Stimulated activated CD8-positive, alpha-beta memory T cell treated with anti-CD3 and anti-CD28 coated beads, Interleukin-4, amount 100 ng/mL, for 1 hour (primary cell): ENCODE results near the gene NT5C3B.
A peak's percentile ranks its signal among the peaks of the same experiment; 100 is the strongest.
"Not testable (repeated sequence)": the region's sequence is repeated elsewhere in the genome, so short reads cannot be mapped to it uniquely, and the experiment has no call there.

ENCODE experiments used
- DNase-seq, 2 donors: peaks; one replicate each; pipeline ENCODE4 v3.0.0-alpha.2; 2020; ENCODE audit warnings: low read depth in 2 of 2, low spot score in 1 of 2

The NT5C3B gene

DNA sequence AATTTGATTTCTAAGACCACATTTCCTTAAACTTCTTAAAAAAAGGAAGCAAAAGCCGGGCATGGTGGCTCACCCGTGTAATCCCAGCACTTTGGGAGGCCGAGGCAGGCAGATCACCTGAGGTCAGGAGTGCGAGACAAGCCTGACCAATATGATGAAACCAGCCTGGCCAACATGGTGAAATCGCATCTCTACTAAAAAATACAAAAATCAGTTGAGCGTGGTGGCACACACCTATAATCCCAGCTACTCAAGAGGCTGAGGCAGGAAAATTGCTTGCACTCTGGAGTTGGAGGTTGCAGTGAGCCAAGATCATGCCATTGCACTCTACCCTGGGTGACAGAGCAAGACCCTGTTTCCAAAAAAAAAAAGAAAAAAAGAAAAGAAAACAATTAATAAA lies 4.7 kb upstream of the NT5C3B start:
- DNase-seq, result not testable (repeated sequence)

DNA sequence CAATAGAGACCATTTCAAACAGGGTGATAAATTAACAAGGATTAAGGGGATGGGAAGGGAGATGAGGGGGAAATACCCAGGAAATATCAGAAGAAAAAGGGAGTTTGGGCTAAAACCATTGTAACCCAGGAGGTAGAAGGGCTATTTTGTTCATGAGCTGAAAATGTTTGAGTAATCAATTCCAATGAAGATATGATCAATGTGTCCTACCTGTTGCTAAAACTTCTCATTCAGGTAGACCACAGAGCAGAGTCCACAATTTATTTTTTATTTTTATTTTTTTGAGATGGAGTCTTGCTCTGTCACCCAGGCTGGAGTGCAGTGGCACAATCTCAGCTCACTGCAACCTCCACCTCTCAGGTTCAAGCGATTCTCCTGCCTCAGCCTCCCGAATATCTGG lies 3.4 kb upstream of the NT5C3B start:
- DNase-seq, result not testable (repeated sequence)

DNA sequence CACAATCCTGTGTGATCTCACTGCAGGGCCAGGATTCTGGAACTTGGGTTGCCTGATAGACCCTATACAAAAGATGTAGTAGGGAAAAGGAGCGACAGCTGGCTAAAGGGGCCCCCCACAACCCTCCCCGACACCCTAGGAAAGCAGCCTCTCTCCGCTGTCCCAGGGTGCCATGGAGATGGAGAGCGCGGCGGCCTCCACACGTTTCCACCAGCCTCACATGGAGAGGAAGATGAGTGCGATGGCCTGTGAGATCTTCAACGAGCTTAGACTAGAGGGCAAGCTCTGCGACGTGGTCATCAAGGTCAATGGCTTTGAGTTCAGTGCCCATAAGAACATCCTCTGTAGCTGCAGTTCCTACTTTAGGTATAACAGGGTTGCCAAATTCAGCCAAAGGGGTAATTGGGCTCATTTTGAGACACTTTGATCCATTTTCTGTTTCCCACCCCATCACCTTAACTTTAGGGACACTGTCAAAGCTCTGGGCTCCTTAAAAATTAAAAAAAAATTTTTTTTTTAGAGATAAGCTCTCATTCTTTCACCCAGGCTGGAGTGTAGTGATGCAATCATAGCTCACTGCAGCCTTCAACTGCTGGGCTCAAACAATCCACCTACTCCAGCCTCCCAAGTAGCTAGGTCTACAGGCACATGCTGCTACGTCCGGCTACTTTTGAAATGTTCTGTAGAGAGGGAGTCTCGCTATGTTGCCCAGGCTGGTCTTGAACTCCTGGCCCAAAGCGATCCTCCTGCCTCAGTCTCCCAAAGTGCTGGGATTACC lies 1.9 kb upstream of the NT5C3B start, which contains the start of gene KLHL10:
Gene KLHL10, plus strand, starts transcription at position 65 of the 778 bp plus-strand sequence. Its CDS starts 108 bp downstream, at position 173.
- DNase-seq, result no peak

DNA sequence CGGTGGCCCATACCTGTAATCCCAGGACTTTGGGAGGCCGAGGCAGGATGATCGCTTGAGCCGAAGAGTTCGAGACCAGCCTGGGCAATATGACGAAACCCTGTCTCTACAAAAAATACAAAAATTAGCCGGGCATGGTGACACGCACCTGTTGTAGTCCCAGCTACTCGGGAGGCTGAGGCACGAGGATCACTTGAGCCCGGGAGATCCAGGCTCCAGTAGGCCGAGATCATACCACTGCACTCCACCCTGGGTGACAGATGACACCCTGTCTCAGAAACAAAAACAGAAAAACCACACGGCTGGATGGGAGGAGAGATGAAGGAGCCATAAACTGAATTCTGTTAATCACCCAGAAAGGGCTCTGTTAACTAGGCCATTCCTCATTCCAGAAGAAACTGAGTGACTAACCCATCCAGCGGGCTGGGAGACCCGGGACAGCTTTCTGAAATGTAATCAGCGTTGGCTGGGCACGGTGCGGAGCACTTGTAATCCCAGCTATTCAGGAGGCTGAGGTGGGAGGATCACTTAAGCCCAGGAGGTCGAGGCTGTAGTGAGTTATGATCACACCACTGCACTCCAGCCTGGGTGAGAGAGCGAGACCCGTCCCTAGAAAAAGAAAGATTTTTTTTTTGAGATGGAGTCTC lies 641 bp upstream of the NT5C3B start:
- no peak for DNase-seq

DNA sequence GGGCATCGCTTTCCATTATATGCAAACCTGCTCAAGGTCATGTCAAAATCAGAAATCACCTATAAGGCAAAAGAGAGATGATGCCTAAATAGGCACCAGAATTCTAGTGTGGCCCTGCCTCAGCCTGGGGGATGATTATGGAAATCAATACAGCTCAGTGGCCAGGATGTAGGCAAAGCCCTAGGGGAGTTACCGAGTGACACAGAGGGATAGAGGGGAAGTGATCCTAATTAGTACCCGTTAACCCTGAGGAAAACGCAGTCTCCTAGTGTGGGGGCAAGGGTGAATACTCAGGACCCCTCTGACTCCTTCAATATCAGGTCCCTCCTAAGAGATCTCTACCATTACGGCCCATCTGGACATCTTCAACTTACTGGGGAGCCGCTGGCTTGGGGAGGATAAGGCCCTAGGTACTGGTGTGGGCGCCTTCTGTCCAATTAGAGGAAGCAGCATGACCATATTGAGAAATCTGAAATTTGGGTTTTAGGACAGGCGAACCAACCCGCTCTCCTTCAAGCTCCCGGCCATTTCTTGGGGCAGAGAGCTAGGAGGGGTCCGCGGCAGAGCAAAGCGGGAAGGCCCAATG lies 725 bp downstream of the NT5C3B start:
- no peak for DNase-seq

DNA sequence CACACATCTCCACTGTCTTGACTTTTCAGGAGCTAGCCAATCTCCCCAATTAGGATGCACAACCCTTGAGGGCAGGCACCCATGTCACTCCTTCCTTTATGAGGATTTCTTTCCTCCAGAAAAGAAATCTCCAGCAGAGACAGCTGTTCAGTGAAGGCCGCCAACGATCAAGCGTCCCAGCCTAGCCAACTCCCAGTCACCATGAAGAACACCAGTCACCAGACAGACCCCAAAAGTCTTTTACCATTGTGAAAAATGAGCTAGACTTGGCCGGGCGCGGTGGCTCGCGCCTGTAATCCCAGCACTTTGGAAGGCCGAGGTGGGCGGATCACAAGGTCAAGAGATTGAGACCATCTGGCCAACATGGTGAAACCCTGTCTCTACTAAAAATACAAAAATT lies 6.1 kb downstream of the NT5C3B start:
- not testable (repeated sequence) for DNase-seq

DNA sequence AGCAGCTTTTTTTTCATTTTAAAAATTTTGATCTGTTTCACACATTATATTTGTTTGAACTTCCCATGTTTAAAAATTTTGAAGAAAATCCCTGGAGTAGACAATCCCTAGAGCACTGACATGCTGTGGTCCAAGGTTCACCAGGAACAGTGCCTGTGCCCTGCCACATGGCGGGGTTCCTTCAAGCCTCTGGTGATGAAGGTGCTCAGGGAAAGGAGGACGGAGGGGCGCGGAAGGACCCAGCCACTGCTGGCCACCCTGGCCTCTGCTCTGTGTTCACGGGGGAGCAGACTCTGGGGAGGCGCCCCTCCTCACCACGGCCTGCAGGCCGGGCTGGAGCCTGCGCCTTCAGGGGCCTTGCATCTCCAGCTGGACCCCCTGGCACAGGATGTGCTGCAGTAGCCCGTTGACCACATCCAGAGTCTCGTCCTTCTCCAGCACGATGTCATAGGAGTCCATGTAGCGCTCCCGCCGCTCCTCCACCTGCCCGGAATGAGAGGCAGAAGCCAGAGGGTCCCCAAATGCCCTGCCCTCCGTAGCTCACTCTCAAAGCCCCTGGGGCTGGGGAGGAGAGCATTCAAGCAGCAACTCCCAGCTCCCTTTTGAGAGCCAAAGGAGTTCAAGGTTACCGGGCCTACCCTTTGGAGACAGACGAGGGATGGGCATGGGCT lies 10.7 kb downstream of the NT5C3B start:
- no peak for DNase-seq

DNA sequence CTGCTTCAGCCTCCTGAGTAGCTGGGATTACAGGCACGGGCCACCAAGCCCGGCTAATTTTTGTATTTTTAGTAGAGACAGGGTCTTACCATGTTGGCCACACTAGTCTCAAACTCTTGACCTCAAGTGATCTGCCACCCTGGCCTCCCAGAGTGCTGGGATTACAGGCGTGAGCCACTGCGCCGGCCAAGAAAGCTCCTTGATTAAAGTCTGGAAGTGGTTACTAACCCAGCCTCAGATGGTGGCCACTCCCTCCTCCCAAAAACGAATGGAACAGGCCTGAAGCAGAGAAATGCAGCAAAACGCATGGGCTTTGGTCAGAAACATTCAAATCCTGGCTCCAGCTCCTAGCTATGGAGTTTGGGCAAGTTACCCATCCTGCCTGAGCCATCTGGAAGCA lies 11.9 kb downstream of the NT5C3B start:
- DNase-seq, result no peak

DNA sequence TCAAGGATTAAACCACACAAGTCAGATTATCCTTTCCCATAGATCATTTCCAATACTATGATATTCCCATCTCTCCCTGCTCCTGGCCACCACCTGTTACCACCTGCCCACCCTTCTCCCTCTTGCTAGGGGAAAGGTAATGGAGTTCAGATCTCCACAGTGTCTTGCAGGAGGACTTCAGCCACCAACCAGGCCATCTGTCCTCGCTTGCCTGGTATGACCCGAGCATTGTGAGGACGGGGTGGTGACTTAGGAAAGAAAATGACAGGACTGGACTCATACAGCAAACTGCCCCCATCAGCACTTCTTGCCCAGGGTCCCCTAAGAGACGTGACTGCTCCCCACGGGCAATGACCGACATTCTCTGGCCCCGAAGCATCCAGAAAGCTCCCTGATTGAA lies 12.5 kb downstream of the NT5C3B start:
- DNase-seq, result no peak

DNA sequence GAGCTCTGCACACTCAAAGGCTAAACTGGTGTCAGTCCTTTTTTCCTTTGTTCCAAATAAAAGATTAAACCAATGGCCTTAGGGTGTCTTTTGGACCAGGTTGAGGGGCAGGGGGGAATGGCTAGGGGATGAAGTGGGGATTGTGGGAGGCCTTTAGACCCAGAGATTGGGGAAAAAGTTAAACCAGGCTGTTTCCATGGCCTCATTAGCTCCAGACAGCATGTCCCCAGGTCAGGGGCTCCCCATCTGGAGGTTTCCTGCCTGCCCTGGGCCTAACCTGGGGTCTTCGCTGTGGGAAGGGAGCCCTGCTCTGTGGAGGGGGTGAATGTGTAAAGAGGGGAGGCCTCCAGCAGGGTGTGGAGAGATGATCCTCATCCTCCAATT lies 12.9 kb downstream of the NT5C3B start:
- DNase-seq, result no peak

DNA sequence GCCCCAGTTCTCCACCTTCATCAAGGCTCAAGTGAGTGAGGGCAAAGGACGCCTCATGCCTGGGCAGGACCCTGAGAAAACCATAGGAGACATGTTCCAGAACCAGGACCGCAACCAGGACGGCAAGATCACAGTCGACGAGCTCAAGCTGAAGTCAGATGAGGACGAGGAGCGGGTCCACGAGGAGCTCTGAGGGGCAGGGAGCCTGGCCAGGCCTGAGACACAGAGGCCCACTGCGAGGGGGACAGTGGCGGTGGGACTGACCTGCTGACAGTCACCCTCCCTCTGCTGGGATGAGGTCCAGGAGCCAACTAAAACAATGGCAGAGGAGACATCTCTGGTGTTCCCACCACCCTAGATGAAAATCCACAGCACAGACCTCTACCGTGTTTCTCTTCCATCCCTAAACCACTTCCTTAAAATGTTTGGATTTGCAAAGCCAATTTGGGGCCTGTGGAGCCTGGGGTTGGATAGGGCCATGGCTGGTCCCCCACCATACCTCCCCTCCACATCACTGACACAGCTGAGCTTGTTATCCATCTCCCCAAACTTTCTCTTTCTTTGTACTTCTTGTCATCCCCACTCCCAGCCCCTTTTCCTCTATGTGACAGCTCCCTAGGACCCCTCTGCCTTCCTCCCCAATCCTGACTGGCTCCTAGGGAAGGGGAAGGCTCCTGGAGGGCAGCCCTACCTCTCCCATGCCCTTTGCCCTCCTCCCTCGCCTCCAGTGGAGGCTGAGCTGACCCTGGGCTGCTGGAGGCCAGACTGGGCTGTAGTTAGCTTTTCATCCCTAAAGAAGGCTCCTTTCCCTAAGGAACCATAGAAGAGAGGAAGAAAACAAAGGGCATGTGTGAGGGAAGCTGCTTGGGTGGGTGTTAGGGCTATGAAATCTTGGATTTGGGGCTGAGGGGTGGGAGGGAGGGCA lies 13.6 kb downstream of the NT5C3B start:
- DNase-seq, result no peak

DNA sequence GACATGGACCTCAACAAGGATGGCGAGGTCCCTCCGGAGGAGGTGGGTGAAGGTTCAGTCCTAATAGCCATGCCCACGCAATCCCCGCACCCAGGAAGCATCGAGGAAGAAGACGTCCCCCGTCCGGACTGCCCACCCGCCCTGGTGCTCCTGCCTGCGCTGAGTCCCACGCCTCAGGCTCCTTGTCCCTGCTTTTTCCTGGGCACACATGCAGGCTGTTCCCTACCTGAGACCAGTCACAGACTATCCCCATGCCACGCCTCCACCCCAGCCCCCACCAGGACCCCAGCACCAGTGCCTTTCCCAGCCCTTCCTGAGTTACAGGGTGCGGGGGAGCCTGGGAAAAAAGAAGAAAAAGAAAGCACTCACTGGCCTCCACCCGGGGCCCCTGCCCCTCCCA lies 14.3 kb downstream of the NT5C3B start:
- DNase-seq, result no peak

DNA sequence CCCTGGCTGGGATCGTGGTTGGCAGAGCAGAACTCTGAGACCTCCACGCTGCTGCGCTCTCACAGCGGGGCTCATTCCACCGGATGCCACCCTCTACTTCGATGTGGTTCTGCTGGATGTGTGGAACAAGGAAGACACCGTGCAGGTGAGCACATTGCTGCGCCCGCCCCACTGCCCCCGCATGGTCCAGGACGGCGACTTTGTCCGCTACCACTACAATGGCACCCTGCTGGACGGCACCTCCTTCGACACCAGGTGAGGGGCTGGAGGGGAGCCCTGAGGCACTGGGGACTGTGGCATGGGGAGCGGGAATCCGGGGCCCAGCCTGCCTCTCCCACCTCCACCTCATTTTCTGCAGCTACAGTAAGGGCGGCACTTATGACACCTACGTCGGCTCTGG lies 18.0 kb downstream of the NT5C3B start:
- no peak for DNase-seq

DNA sequence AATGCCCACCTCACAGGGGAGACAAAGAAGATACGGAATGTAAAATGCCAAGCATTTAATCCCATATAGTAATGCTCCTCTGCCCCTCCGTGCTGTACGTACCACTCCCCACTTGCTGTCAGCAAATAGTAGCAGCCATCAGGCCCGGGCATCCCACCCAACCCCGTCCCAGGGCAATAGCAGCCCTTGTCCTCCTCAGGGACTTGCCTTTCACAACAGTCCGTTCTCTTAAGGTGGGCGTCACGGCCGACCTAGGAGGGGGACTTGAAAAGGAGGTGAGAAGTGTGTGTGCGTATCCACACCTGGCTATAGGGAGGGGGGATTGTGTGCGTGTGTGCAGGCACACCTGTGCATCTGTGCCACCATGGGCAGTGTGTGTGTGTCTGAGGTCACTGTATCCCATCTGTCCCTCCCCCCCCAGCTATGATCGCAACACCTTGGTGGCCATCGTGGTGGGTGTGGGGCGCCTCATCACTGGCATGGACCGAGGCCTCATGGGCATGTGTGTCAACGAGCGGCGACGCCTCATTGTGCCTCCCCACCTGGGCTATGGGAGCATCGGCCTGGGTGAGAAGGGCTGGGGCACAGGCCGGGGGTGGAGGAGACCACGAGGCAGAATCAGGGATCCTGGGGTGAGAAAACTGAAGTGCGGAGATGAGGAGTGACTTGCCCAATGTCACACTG lies 19.3 kb downstream of the NT5C3B start:
- no peak for DNase-seq

DNA sequence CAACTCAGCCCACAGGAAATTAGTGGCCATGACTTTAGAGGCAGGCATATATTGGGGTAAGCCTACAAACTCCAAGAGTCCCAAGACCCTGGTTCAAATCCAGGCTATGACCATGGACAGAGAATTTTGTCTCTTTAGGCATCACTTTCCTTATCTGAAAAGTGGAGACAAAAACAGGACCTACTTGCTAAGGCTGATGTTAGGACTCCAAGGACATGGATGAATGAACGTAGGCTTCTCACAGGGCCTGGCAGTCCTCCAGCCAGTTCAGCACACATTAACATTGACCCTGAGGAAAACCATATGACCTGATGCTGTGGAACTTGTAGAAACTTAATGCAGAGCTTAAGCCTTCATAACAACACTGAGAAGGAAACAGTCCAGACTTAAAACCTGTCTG lies 21.8 kb downstream of the NT5C3B start:
- DNase-seq, result no peak

DNA sequence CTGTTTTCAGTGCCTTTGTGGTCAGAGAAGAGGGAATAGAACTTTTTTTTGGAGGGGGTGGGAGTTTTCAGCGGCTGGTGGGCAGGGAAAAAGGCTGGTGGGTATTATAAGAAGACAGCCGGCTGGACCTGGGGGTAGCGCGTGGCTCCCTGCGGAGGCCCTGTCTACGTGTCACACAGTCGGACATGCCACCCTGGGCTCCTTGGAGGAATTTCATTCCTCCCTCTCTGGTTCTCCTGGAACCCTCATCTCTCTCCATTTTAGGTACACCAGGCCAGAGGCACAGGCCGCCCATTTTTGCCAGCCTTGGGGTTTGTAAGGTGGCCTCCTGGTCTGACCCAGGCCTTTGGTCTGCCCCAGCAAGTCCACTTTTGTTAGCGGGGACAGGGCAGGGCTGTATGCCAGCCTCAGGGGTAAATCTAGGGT lies 22.3 kb downstream of the NT5C3B start:
- no peak for DNase-seq

DNA sequence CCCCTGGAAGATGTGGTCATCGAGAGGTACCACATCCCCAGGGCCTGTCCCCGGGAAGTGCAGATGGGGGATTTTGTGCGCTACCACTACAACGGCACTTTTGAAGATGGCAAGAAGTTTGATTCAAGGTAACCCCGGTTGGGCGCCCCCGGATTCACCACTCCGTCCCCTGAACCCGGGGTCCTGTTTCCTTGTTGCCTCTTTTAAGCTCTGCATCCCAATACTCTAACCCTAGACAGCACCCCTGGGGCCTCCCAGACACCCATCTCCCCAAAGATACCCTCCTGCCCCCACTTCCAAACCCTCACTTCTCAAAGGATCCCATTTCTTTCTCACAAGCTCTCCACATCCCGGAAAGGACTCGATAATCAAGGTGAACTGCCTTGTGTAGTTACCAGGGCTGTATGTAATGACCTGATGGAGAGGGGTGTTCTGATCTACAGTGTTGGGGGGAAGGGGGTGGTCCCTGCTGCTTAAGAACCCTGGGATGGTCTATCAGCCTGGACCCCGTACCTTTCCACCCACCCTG lies 22.8 kb downstream of the NT5C3B start:
- no peak for DNase-seq

DNA sequence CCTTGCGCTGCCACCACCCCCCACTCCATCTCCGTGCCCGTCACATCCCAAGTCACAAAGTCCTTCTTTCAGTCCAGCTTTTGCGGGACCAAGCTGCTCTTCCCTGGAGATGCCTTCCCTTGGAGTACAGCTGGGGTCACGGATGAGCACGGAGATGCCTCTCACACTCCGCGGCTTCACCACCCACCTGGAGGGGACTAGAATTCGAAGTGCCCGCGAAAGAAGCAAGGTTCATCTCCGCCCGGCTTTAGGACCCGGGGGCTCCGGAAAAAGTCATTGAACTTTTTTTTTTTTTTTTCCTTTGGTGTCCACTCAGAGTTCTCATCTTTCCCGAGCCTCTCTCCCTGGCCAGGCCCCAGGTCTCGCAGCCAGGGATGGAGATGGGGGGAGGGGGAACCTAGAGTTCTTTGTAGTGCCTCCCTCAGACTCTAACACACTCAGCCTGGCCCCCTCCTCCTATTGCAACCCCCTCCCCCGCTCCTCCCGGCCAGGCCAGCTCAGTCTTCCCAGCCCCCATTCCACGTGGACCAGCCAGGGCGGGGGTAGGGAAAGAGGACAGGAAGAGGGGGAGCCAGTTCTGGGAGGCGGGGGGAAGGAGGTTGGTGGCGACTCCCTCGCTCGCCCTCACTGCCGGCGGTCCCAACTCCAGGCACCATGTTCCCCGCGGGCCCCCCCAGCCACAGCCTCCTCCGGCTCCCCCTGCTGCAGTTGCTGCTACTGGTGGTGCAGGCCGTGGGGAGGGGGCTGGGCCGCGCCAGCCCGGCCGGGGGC lies 23.5 kb downstream of the NT5C3B start, which contains the start of gene FKBP10:
Gene FKBP10, plus strand, starts transcription at position 624 of the 771 bp plus-strand sequence. Its CDS starts 31 bp downstream, at position 655.
- peak; percentile 15 to 27 for DNase-seq
